NT2/D1 (cell line): ENCODE measurements around the gene POMT2.

ENCODE experiments used
- SUZ12 ChIP-seq: IDR thresholded peaks from 2 replicates; pipeline ENCODE4 v1.6.1; 2011; ENCODE audit not compliant: insufficient read length, insufficient read depth; ENCODE audit errors: extremely low read depth
- YY1 ChIP-seq: IDR thresholded peaks from 2 replicates; pipeline ENCODE4 v1.6.1; 2011; ENCODE audit not compliant: insufficient read length, insufficient read depth
- ZNF274 ChIP-seq: IDR thresholded peaks from 2 replicates; pipeline ENCODE4 v1.6.1; 2011; ENCODE audit warnings: mild to moderate bottlenecking, low read depth, low read length

GRCh38 chr14:77324816-77325745 lies 4.4 kb upstream of the POMT2 start:
- TF ChIP-seq ZNF274 (no peak), SUZ12 (no peak), YY1 (no peak)
